Amniotic stem cell (primary cell): ENCODE measurements around the gene COQ8A.

Source experiments
- DNase-seq: peaks from one replicate; lab custom pipeline; 2025; lab: John Stamatoyannopoulos, UW

COQ8A gene

GRCh38 chr1:226940029-226940805 is at the start of gene COQ8A:
COQ8A (plus strand) TSS chr1:226940294; CDS start chr1:226961386, 21,092 bp downstream.
- DNase-seq: peak; percentile 97

- no peak for DNase-seq
These were observed 49.6 kb upstream of the COQ8A start for GRCh38 chr1:226890331-226891108.

- no peak for DNase-seq
These were observed 48.7 kb upstream of the COQ8A start for GRCh38 chr1:226891346-226891745.

GRCh38 chr1:226891846-226892523 is 48.1 kb upstream of the COQ8A start:
- DNase-seq: no peak

GRCh38 chr1:226892524-226892875 is 47.6 kb upstream of the COQ8A start:
- no peak for DNase-seq

GRCh38 chr1:226893936-226894335 is 46.2 kb upstream of the COQ8A start:
- no peak for DNase-seq

GRCh38 chr1:226894826-226895225 is 45.3 kb upstream of the COQ8A start:
- DNase-seq: no peak

- no peak for DNase-seq
These were observed 44.5 kb upstream of the COQ8A start for GRCh38 chr1:226895644-226896043.

- no peak for DNase-seq
These were observed 41.8 kb upstream of the COQ8A start for GRCh38 chr1:226898246-226898645.

- no peak for DNase-seq
These were observed 38.7 kb upstream of the COQ8A start for GRCh38 chr1:226901421-226901820.

- DNase-seq: no peak
These were observed 37.5 kb upstream of the COQ8A start for GRCh38 chr1:226902601-226903000.

GRCh38 chr1:226903819-226904716 is 36.0 kb upstream of the COQ8A start:
- DNase-seq: no peak

- DNase-seq: no peak
These were observed 35.3 kb upstream of the COQ8A start for GRCh38 chr1:226904772-226905171.

- no peak for DNase-seq
These were observed 31.7 kb upstream of the COQ8A start for GRCh38 chr1:226908419-226908818.

- no peak for DNase-seq
These were observed 31.2 kb upstream of the COQ8A start for GRCh38 chr1:226908913-226909312.

GRCh38 chr1:226912587-226913176 is 27.4 kb upstream of the COQ8A start:
- DNase-seq: no peak

- DNase-seq: no peak
These were observed 24.5 kb upstream of the COQ8A start for GRCh38 chr1:226915672-226915995.

GRCh38 chr1:226916497-226916896 is 23.6 kb upstream of the COQ8A start:
- DNase-seq: no peak

GRCh38 chr1:226919587-226919986 is 20.5 kb upstream of the COQ8A start:
- no peak for DNase-seq

- DNase-seq: no peak
These were observed 20.1 kb upstream of the COQ8A start for GRCh38 chr1:226919995-226920394.

- DNase-seq: no peak
These were observed 19.6 kb upstream of the COQ8A start for GRCh38 chr1:226920446-226920894.
